Dedifferentiated amniotic fluid mesenchymal stem cell (primary cell): ENCODE results near the gene MYL6B.
"Not testable (repeated sequence)": the region's sequence is repeated elsewhere in the genome, so short reads cannot be mapped to it uniquely, and the experiment has no call there.

Experiments used
- DNase-seq: peaks from one replicate; pipeline ENCODE4 v3.0.0-alpha.2; 2016; ENCODE audit errors: extremely low spot score

The MYL6B gene

DNA sequence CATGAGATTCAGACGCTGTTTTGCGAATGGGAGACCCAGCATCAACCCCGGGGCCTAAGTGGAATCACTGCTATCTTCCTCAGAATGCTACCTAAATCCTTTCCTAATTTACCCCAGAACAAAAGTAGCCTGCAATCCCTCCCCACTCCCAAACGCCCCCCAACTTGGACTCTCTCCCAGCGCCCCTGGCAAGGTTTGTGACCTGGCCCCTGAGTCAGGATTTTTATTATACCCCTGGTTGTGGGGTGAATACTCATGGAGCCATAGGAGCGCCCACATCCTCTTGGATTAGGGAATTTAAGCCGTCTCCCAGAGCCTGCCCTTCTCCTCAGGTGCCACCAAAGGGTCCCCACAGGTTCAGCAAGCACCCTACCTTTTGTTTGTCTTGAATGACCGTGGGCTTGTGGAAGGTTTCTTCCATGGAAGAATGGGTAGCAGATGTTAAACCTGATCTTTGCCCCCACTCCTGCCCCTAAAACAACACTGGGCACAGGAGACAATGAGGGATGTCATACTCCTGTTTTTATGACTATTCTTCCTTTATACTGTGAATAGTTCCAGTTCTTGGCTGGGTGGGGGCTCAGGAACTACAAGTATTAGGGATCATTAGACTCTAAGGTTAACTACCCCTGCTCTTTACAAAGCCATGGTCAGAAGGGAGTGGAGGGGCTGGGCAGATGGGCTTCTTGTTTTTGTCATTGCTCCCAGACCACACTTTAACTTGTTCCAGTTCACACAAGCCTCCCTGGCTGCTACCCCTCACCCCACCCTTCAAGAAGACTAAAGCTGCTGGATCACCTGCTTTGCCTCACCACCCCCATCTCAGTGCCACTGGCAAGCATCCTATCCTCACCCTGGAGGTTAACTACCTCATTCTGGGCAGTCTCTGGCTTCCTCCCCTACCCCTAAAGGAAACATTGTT is 630 bp downstream of the MYL6B start:
- no peak for DNase-seq

DNA sequence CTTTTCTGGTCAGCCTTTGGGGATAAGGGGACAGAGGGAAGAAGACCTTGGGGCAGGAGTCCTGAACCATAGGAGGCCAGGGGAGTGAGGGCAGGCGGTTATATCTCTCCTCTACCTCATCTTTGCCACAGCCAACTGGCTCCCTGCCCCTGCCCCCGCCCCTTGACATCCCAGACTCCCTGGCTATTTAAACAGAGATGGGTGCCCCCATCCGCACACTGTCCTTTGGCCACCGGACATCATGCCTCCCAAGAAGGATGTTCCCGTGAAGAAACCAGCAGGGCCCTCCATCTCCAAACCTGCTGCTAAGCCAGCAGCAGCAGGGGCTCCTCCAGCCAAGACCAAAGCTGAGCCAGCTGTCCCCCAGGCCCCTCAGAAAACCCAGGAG is 1.3 kb downstream of the MYL6B start:
- DNase-seq, result no peak

DNA sequence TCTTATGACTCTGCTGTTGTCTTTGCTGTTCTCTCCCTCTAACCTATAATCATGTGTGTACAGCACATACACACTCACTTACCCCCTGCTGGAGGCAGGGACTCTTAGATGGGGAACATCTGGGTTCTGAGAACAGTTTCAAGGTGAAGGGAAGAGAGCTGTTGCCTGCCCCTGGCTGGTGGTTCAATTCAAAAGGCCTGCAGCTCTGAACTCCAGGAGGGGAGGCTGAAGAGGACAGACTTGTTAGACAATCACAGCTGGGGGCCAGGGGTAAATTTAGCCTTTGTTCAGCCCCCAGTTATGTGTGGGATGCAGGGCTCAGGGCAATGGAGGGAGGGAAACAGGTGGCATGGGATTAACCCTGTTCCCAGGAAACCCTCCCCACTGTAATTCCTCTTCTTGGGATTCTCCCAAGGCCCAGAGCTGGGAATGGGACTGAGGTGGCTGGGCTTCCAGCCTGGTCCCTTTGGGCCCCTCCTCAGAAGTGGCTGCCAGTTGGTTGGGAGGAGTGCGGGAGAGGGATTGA is 1.9 kb downstream of the MYL6B start:
- DNase-seq, result no peak

DNA sequence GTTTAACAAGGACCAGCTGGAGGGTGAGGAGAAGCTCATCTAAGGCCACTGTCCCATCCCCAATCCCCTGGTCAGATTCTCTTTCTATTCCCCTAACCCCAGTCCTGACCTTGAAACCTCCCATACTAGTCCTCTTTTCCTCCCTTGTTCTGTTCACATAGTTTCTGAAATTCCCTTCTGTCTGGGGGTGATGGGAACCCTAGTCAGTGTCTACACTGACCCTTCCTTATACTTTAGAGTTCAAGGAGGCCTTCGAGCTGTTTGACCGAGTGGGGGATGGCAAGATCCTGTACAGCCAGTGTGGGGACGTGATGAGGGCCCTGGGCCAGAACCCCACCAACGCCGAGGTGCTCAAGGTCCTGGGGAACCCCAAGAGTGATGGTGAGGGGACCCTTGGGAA is 2.4 kb downstream of the MYL6B start:
- no peak for DNase-seq

DNA sequence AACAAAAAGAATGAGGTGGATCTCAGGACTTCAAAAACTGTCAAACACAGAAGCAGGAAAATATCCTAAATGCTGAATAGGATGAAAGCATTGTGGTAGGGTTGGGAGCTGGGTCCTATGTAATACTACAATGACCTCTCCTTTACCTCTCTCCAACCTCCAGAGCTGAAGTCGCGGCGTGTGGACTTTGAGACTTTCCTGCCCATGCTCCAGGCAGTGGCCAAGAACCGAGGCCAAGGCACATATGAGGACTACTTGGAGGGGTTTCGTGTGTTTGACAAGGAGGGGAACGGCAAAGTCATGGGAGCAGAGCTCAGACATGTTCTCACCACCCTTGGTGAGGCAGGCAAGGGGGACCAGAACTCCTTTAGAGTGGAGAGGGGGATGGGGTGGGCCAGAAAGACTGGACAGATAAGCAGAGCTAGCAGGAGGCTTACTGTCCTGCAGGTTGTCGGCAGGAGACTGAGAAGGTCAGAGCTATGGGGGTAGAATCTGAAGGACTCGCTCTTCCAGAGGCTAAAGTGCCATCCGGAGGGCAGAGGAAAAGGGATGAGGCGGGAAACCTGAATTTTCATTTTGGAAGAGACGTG is 3.0 kb downstream of the MYL6B start:
- no peak for DNase-seq

DNA sequence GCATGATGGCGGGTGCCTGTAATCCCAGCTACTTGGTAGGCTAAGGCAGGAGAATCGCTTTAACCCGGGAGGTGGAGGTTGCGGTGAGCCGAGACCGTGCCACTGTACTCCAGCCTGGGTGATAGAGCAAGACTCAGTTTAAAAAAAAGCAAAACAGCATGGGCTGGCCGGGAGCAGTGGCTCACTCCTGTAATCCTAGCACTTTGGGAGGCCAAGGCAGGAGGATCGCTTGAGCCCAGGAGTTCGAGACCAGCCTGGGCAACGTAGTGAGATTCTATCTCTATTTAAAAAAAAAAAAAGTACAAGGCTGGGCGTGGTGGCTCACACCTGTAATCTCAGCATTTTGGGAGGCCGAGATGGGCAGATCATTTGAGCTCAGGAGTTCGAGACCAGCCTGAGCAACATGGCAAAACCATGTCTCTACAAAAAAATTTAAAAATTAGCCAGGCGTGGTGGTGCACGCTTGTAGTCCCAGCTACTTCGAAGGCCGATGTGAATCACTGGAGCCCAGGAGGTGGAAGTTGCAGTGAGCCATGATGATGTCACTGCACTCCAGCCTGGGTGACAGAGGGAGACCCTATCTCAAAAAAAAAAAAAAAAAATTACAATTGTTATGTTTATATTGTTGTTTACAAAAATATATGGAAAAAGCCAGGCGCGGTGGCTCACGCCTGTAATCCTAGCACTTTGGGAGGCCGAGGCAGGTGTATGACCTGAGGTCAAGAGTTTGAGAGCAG is 4.2 kb downstream of the MYL6B start:
- not testable (repeated sequence) for DNase-seq

DNA sequence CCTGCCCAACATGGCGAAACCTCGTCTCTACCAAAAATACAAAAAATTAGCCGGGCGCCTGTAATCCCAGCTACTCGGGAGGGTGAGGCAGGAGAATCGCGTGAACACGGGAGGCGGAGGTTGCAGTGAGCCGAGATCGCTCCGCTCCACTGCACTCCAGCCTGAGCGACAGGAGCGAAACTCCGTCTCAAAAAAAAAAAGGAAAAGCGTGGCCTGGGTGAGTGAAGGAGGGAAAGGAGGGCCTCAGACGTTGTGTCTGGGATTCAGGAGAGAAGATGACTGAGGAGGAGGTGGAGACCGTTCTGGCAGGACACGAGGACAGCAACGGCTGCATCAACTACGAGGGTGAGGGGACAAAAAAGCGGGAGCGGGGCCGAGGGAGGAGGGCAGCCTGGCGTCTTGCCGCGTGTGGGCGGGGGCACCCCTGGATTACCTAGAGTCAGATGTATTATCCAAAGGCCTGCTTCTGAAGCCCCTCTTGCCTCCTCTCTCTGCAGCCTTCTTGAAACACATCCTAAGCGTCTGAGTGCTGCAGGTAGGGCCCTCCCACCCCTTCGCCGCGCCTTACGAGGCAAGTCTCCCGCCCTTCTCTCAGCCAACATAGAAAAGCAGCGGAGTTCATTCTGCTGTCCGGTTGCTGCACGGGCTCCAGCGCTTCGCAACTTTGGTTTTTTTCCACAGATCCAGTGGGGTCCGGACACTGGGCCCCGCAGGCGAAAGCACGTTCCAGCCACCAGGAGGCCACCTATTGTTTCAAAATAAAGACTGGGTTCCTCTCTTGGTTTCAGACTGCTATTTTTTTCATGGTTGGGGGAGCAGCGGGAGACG is 5.0 kb downstream of the MYL6B start:
- DNase-seq, result peak; percentile 81

DNA sequence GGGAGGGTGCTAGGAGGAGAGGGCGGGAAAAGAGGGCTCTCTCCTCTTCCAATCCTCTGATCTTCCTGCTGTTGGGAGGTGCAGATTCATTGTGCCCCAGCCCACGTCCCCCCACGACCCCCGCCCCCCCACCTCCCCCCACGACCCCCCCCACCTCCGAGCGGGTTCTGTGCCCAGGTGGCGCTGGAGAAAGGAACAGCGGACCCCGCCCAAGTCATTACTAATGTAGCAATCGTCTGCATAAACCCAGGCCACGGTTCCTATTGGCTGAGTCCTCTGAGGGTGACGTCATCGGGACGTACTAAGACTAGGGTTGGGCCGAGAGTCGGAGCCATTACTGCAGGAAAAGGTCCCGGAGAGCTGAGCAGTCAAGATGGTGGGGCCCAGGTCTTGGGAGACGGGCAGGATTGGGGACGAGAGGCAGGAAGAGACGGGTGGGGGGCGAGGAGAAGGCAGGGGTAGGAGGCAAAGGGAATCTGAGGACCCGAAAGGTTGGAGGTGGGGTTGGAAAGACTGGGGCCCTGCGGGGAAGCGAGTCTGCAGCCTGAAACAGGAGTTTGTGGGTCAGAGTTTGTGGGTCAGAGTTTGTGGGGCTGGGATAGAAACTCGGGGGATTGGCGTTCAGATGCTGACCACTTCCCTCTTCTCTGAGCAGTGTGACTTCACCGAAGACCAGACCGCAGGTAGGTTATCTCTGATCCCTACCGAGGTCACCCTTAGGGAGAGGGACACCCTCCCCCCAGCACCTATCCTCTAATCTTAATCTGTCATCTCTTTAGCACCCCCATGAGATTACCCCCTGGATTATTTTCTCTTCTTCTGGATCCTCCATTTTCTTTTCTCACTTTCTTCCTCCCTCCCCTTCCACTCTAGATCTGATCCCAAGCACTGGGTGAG is 5.9 kb downstream of the MYL6B start, which contains the start of gene MYL6:
Gene MYL6 (plus strand): TSS at position 331 of the 897 bp plus-strand sequence. CDS start 43 bp downstream, at position 374.
- DNase-seq, result peak; percentile 99

DNA sequence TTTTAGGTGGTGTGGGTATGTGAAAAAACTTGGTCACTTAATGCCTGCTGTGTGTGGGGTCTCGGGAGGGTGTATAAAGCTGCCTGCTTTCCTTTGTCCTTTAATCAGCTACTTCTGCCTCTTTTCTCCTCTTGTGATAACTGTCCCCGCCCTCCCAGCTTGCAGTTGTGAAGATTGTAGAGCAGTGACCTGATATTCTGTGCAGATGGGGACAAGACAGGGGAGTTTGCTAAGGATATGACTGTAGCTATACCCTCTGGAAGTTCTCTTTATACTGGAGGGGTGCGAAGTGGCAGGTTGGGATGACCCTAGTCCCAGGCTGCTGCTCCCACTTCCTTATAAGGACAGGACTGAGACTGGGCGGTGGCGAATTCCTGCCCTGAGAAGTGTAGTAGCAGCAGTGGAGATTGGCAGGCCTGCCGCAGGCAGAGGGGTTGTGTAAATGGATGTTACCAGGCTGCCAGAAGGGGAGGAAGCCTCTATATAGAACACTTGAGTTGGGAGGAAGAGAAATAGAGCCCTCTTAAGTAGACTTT is 6.6 kb downstream of the MYL6B start:
- DNase-seq, result peak; percentile 67

DNA sequence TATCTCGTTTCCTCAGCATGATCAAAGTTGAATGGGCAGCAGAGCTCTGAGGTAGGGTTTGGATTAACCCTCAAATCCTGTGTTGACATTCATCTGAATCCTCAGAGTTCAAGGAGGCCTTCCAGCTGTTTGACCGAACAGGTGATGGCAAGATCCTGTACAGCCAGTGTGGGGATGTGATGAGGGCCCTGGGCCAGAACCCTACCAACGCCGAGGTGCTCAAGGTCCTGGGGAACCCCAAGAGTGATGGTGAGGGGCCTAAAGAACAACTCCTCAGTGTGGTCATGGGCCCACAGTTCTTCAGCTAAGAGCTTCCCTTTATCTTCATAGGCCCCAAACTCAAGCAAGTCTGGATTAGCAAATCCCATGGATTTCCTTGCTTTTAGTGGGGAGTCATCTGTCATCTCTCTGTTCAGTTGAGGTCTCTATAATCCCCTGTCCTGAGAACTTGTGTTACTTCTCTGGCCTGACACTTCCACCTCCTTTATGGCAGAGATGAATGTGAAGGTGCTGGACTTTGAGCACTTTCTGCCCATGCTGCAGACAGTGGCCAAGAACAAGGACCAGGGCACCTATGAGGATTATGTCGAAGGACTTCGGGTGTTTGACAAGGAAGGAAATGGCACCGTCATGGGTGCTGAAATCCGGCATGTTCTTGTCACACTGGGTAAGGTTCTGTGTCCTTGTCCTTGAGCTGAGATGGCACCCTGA is 7.2 kb downstream of the MYL6B start:
- DNase-seq, result no peak

DNA sequence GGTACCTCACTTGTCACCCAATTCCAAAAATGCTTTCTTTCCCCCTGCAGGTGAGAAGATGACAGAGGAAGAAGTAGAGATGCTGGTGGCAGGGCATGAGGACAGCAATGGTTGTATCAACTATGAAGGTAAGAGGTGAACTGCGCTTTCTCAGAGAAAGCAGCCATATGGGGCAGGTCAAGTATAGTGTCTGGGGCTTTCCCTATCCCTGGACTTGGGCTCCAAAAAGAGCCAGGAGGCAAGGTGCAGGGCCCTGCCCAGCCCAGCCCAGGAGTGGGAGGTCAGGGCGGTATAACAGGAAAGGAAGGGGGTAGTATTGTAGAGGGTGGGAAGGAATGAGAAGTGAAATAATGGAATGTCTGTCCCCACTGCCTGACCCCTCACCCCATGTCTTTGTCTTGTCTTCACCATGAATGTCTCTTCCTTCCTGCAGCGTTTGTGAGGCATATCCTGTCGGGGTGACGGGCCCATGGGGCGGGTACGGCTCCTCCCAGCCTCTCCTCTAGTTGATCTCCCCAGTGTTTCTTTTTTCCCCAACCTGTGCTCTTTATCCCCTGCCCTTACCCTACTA is 7.9 kb downstream of the MYL6B start:
- DNase-seq, result no peak

DNA sequence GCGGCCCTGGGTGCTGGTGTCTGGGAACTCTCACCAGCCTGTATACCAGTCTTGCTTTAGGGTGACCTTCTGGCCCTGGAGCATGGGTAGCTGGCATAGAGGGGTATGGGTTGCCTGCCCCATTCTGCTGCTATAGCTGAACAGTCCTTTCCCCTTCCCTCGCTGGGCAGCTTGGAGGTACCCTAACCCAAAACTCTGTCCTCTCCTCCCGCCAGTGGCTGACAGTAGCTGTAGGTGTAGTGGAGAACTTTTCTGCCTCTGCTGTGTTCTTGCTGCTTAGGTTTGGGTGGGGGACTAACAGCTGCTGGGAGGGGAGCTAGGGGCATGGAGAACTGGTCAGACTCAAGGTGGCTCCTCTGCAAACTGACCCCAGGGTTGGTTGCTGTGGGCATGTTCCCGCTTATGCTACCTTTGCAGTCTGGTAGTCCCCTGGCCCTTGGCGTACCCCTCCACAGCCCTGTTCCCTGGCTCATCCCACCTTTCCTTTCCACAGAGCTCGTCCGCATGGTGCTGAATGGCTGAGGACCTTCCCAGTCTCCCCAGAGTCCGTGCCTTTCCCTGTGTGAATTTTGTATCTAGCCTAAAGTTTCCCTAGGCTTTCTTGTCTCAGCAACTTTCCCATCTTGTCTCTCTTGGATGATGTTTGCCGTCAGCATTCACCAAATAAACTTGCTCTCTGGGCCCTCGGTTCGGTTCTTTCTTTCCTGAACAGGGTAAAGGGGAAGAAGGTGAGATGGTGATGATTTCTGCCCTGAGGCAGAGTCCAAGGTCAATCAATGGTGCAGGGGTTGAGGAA is 8.7 kb downstream of the MYL6B start:
- no peak for DNase-seq

DNA sequence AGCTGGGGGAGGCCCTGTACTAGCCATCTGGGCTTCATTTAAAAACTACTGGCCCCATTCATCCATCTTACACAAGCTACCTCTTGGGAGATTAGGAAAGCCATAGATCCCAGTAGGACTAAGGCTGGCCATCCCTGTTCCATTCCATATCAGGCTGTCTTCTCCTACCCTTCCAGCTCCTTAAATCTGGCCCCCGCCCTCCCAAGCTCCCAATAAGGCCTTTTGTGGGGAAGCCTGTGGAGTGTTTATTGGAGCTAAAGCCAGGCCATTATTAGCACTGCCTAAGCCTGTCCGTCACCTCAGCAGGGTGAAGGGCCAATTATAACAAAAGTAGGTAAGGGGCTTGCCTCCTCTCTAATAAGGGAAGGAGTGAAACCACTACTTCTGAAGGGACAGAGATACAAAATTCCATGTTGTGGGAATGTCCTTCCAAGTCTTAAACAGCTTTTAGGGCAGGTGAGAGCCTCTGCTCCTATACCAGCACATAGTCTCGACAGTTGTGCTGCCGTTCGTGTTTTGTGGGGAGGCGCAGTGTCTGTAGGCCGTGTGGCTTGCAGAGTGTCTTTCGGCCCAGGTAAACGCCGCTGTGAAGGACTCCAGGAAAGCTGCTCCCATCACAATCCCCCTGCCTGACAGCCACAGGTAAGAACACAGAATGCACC is 9.4 kb downstream of the MYL6B start:
- no peak for DNase-seq

DNA sequence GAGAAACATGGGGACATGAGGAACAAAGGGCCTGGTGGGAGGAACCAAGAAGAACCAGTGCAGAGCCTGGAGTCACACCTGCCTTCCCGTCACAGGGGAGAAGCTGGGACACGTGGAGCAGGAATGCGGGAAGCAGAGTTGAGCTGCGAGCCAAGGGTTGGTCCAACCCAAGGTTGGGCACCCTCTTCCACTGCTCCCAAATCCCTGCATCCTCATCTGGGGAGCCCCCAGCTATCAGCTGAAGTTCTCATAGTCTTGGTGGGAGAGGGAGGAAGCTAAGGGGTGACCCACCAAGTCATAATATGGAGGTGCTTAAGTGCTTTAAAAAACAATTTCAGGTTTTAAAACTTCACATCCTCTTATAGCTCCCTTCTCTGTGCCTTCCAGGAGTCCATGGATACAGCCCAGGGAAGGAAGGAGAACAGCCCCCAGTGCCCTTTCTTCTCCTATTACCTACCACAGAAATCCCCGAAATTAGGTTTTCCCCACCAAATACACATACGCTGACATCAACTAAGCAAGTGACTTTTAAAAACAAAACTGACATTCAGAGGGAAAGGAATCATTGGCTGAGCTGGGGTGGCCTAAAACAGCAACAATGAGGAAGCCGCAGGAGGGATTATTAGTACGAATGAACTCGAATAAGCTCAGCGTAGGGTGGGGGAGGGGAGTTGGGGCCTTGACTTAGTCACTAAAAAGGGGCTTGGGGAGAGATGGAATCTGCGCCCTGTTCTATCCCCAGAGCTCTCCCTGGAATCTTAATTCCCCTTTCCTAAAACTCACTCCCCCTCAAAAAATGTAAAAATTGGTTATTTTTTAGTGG is 10.3 kb downstream of the MYL6B start:
- no peak for DNase-seq

DNA sequence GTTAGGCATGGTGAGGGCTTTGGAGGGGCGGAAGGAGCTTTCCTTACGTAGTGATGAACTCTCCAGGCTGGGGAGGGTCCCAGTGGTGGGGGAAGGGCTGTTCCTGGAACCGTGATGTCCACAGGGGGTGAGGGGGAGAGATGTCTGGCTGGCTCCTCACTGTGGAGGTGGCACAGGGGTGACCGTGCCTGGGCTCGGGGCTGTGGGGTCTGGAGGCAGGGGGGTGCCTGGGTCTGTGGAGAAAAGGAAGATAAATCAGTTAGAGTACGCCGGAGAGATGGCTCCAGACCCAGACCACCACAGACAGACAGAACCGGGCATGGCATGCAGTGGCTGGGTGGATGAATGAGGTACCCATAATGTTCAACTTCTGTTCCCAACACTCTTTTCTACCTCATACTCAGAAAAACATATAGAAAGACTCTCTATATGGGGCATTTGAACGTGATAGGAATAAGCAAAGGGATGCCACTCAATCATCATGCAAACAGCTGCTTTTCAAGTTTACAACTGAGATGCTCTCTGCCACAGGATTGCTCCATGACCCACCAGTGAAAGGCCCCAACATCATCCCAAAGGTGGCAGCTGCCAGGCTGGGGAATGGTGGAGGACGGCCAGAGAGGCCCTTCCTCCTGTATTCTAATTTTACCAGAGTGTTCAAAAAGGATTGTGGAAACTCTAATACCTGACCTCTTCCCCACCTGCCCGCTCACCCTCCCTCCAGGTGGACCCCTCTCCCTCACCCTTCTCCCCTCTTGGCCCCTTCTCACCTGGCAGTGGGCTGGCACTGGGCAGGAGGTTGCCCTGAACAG is 11.4 kb downstream of the MYL6B start:
- no peak for DNase-seq

DNA sequence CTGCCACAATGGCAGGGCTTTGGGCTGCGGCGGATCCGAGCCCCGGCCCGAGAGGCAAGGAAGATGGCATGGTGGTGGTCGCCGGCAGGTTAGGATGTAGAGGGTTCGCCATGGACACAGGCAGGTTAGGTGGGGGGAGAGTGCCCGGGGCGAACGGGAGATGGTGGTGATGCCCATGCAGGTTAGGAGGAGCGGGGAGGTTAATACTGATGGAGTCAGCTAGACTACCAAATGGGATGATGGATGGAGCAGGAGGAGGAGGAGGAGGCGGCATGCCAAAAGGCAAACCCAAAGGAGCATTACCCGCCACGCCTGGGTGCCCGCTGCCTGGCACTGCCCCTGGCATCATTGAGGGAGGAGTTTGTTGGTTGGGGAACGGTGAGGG is 11.9 kb downstream of the MYL6B start:
- DNase-seq, result no peak
